GM03348 (cell line): ENCODE data around the gene NOP56.

Experiments used
- DNase-seq: peaks from one replicate; pipeline ENCODE4 v3.0.0; 2012; ENCODE audit warnings: low spot score

NOP56 gene

GRCh38 chr20:2701671-2702081 lies 49.2 kb downstream of the NOP56 start:
- DNase-seq: no peak

GRCh38 chr20:2703716-2704475 lies 51.5 kb downstream of the NOP56 start:
- DNase-seq: no peak

- DNase-seq: no peak
Measured at GRCh38 chr20:2705931-2706645, 53.7 kb downstream of the NOP56 start.

GRCh38 chr20:2706688-2707352 lies 54.4 kb downstream of the NOP56 start:
- DNase-seq: no peak

GRCh38 chr20:2707353-2708072 lies 55.1 kb downstream of the NOP56 start:
- DNase-seq: no peak
